ENCODE results near the gene ADAMTS10.
"Not testable (repeated sequence)": the region's sequence is repeated elsewhere in the genome, so short reads cannot be mapped to it uniquely, and the experiment has no call there.

ADAMTS10 gene

DNA sequence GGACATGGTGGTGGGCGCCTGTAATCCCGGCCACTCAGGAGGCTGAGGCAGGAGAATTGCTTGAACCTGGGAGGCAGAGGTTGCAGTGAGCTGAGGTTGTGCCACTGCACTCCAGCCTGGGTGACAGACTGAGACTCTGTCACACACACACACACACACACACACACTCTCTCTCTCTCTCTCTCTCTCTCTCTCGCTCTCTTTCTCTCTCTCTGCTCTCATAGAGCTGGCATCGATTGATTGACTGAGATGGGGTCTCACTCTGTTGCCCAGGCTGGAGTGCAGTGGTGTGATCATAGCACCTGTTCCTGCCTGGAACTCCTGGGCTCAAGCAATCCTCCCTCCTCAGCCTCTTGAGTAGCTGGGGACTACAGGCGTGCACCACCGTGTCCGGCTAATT, 56.8 kb downstream of the ADAMTS10 start:
- not testable (repeated sequence) for DNase-seq

- no peak for DNase-seq
These were observed 57.7 kb downstream of the ADAMTS10 start for GRCh38 chr19:8552810-8553209.

GRCh38 chr19:8550070-8550469, 60.4 kb downstream of the ADAMTS10 start:
- DNase-seq, result no peak

- no peak for DNase-seq
These were observed 64.8 kb downstream of the ADAMTS10 start for GRCh38 chr19:8545743-8546142.

- DNase-seq, result no peak
These were observed 66.3 kb downstream of the ADAMTS10 start for GRCh38 chr19:8544168-8544567.

GRCh38 chr19:8539621-8540149, 70.8 kb downstream of the ADAMTS10 start:
- no peak for DNase-seq

DNA sequence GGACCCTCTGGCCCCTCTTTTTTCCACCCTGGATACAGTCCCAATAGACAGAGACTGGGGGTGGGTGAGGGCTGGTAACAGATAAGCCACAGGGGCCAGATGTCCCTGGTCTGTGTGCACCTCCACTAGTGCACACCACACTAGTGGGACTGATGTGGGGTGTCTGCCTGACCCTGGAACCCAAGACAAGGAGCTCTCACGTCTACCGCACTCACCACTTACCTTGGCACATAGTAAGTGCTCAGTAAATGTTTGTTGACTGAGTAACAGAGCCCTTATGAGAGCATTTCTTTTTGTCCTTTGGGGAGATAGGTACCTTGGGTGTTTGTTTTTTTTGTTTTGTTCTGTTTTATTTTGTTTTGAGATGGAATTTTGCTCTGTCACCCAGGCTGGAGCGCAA, 73.4 kb downstream of the ADAMTS10 start:
- DNase-seq, result no peak

DNA sequence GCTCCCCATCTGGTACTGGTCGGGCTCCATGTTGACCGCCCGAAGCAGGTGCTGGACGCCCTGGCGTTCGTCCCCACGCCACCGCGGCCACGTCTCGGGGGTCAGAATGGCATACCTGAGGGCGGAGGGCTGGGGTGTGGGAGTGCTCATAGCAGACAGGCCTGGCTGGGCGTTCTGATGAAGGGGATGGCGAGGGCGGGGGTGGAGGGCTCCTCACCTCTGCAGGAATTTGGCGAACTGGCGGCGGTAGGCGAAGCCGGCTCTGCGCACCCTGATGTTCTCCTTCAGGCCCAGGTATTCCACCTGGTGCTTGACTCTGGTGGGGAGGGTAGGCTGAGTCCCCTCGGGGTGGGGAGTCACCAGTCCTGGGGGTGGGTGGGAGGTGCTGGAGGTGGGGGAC, 74.2 kb downstream of the ADAMTS10 start:
- no peak for DNase-seq

GRCh38 chr19:8532225-8532624, 78.3 kb downstream of the ADAMTS10 start:
- no peak for DNase-seq

DNA sequence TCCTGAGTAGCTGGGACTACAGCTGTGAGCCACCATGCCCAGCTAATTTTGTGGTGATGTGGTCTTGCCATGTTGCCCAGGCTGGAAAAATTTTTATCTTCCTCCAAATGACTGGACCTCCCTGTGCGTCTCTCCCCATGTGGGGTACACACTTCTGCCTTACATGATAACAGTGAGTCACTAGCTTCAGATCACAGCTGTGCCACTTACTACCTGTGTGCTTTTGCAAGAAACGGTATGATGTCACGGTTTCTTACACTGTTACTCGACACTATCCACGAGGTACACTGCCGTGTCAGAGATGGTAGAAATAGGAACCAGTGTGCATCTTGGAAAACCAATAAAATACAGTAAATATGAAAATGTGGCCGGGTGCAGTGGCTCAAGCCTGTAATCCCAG, 79.0 kb downstream of the ADAMTS10 start:
- DNase-seq, result no peak
